ENCODE results near the gene HSP90AB1. TPM values are rescaled to one million over a fixed set of nuclear protein-coding genes. Genes with fewer than 3 reads are reported as not detected.

The HSP90AB1 gene
- 1,351 and 1,358 TPM in 2 replicates for total RNA-seq (2014; rRNA removed; shearing (Covaris generic))

DNA sequence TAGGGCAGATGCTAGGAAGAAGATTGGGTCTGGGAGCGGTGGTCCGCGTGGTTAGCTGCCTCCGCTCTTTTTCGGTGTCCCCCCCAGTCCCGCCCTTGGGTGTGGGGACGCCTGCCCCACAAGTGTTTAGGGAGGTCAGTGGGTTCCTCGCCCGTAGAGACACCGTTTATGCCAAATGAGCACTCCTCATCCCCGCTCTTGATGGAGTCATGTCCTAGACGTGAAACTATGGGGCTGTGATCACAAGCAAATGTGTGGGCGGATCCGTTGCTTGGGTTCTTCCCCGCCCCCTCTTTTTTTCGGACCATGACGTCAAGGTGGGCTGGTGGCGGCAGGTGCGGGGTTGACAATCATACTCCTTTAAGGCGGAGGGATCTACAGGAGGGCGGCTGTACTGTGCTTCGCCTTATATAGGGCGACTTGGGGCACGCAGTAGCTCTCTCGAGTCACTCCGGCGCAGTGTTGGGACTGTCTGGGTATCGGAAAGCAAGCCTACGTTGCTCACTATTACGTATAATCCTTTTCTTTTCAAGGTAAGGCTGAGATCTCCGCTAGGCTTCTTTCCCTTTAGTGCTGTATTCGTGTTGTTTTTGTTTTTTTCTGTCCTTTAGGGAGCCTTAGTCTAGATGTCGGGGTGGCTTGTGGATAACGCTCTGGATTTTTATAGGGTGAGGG is at the start of gene HSP90AB1:
Gene HSP90AB1, plus strand, starts transcription at position 439 of the 675 bp plus-strand sequence. CDS start 1,529 bp downstream, outside the sequence.
- H3K4me1 ChIP-seq: no peaks in the 10 kb centered on the region; the same call in none of the 2 replicates
- H3K4me3 ChIP-seq: peak within 1 kb of the TSS; percentile 93
- H3K27ac ChIP-seq: peak within 1 kb of the TSS; percentile 84
- no peaks in the 10 kb centered on the region for H3K9me3 ChIP-seq (replicated peaks)
- H3K27me3 ChIP-seq: no peaks in the 10 kb centered on the region
- H3K36me3 ChIP-seq: peaks cover 44% of the 10 kb centered on the region
- peak; percentile 95 to 97 for DNase-seq

DNA sequence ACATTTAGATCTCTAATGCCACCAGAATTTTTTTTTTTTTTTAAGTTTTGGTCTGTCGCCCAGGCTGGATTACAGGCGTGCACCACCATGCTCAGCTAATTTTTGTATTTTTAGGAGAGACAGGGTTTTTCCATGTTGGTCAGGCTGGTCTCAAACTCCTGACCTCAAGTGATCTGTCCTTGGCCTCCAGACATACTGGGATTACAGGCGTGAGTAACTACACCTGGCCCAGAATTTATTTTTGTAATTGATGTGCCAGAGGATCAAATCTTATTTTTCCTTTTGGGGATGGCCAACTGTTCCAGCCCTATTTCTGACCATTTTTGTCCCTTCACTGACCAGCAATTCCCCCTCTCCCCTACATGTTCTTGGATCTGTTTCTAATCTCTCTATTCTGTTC is 48.2 kb upstream of the HSP90AB1 start:
- Histone ChIP-seq H3K27me3 (no peaks in the 10 kb centered on the region), H3K36me3 (no peaks in the 10 kb centered on the region), H3K4me1 (peaks cover 46% of the 10 kb centered on the region), H3K9me3 (replicated peaks) (no peaks in the 10 kb centered on the region), H3K27ac (no peak overlapping the region), H3K4me3 (no peak overlapping the region)
- DNase-seq: no peak

DNA sequence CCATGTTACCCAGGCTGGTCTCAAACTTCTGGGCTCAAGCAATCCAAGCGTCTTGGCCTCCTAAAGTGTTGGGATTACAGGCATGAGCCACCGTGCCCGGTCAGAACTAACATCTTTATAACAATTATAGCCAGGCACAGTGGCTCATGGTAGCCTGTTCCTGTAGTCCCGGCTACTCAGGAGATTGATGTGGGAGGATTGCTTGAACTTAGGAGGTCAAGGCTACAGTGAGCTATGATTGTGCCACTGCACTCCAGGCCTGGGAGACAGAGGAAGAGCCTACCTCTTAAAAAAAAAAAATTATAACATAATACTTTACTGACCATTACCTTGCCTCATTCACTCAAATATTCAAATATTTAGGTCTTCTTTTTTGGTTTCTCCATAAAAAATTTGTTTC is 47.0 kb upstream of the HSP90AB1 start:
- H3K27ac ChIP-seq: peak overlapping the region; percentile 99
- H3K4me3 ChIP-seq: no peak overlapping the region
- DNase-seq: peak in 1 of 2 experiments; percentile 42
- H3K27me3 ChIP-seq: no peaks in the 10 kb centered on the region
- H3K9me3 ChIP-seq (replicated peaks): no peaks in the 10 kb centered on the region
- no peaks in the 10 kb centered on the region for H3K36me3 ChIP-seq
- peaks cover 54% of the 10 kb centered on the region for H3K4me1 ChIP-seq

DNA sequence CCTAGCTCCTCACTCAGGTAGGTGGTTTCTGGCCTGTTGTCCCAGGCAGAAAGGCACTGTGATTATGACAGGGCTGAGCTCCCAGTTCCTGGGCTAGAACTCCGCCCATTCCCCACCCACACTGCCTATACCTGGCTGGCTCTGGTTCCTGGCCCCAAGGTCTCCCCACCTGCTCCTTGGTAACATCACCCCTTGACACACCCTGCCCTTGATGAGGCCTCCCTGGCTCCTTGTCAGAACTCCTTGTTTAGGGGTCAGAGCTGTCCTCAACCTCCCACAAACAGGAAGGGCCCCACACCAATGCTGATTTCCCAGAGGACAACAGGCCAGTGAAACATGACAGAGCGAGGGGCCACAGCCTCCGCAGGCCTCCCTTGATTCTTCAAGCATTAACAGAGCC is 45.7 kb upstream of the HSP90AB1 start:
- Histone ChIP-seq H3K27me3 (no peaks in the 10 kb centered on the region), H3K4me3 (peak overlapping the region; percentile 11), H3K9me3 (replicated peaks) (no peaks in the 10 kb centered on the region), H3K27ac (peak overlapping the region; percentile 99), H3K36me3 (no peaks in the 10 kb centered on the region), H3K4me1 (peaks cover 54% of the 10 kb centered on the region)
- DNase-seq: peak; percentile 63 to 68

DNA sequence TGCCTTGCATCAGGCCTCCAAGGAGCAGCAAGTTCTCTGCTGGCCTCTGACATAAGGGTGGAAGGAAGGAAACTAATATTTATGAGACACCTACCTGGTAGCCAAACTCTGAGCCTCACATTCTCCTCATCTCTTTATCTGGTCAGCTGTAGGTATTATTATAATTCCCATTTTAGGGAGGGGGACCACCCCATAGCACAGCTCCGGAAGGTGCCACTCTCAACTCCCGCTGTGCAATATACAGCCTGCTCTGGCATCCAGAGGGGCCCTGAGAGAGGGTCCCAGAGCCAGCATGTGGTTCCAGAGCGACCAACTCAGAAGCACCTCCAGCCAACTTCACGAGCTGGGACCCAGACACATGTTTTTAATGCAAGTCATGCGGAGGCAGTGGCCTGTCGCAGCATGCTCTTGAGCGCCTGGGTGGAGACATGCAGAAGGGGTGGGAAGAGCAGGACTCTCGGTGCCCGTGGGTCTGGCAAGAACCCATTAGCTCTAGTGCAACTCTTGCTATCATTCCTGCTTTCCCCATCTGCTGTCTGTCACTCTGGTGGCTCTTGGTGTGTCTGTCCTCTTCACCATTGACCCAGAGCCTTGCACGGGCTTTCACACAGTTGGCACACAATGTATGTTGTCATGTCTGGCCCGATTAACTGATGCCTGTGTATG is 45.1 kb upstream of the HSP90AB1 start:
- Histone ChIP-seq H3K4me3 (peak overlapping the region; percentile 11), H3K27me3 (no peaks in the 10 kb centered on the region), H3K4me1 (peaks cover 57% of the 10 kb centered on the region), H3K9me3 (replicated peaks) (no peaks in the 10 kb centered on the region), H3K36me3 (no peaks in the 10 kb centered on the region), H3K27ac (peak overlapping the region; percentile 99)
- DNase-seq: peak; percentile 35 to 49

DNA sequence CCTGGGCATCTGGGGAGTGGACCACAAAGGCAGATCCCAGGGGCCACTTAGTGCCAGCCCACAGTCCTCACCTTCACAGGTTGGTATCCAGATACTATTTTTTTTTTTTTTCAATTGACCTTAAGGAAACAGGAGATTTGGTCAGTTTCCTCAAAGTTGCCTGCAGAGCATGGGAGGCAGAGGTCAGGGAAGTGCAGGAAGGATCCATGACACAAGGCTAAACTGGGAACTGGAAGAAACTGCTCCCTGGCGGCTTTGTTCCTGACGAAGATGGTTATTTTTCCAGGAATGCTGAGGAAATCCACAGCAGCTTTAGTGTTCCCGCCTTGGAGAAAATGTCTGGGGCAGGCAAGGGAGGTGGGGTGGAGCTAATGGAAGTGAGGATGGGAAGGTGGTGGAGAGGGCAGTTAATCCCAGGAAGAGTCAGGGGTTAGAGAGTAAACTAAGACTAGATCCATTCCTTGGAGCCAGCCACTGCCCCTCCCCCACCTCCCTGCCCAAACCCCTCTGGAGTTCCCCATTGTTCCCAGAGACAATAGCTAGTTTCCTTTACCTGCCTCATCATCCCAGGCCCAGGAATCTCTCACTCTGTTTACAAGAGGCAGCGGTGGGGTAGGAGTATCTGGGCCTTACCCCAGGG is 44.4 kb upstream of the HSP90AB1 start:
- H3K27ac ChIP-seq: peak overlapping the region; percentile 99
- no peaks in the 10 kb centered on the region for H3K9me3 ChIP-seq (replicated peaks)
- DNase-seq: no peak
- no peaks in the 10 kb centered on the region for H3K36me3 ChIP-seq
- H3K4me1 ChIP-seq: peaks cover 59% of the 10 kb centered on the region
- H3K4me3 ChIP-seq: no peak overlapping the region
- H3K27me3 ChIP-seq: no peaks in the 10 kb centered on the region

DNA sequence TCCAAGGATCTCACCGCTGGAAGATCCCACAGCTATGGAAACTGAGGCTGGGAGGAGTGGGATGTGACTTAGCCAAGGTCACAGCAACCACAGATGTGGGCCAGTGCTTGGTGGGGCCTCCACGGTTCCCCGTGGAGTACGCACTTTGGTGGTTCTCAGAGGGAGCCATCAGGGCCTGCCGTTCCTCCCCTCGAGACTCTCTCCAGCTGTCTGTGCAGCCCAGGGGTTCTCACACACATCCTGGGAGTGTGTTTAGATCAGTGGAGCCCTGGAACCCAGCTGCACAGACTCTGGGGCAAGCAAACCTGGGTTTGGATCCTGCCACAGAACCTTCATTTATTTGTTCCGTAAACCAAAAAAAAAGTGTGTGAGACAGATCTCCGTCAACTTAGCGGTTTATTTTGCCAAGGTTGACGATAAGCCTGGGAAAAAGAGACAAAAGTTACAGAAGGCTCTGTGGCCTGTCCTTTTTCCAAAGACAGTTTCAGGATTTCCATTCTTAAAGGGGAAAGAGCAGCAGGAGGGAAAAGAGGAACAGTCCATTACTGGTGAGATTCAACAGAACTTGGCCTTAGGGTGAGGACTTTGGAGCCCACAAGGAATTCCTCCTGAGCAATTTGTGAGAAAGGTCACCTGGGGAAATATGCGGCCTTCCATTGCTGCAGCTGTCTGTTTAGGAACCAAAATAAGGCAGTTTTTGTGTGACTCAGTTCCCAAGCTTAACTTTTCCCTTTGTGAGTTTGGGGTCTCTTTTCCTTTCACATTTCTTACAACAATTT is 43.7 kb upstream of the HSP90AB1 start:
- peaks cover 59% of the 10 kb centered on the region for H3K4me1 ChIP-seq
- peak overlapping the region; percentile 99 for H3K27ac ChIP-seq
- peak in 1 of 2 experiments; percentile 36 for DNase-seq
- no peaks in the 10 kb centered on the region for H3K36me3 ChIP-seq
- no peaks in the 10 kb centered on the region for H3K9me3 ChIP-seq (replicated peaks)
- no peak overlapping the region for H3K4me3 ChIP-seq
- no peaks in the 10 kb centered on the region for H3K27me3 ChIP-seq

DNA sequence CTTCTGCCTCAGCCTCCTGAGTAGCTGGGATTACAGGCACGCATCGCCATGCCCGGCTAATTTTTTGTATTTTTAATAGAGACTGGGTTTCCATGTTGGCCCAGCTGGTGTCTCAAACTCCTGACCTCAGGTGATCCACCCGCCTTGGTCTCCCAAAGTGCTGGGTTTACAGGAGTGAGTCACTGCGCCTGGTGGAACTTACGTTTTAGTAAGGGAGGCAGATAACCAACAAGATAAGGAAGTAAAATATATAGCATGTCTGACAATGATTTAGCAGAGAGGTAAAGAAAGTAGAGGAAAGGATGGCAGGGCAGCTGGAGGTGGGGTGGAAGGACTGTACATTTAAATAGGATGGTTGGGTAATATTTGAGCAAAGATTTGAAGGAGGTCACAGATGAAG is 42.9 kb upstream of the HSP90AB1 start:
- H3K4me1 ChIP-seq: peaks cover 56% of the 10 kb centered on the region
- no peaks in the 10 kb centered on the region for H3K9me3 ChIP-seq (replicated peaks)
- H3K27ac ChIP-seq: peak overlapping the region; percentile 99
- H3K36me3 ChIP-seq: no peaks in the 10 kb centered on the region
- DNase-seq: no peak
- H3K4me3 ChIP-seq: no peak overlapping the region
- H3K27me3 ChIP-seq: no peaks in the 10 kb centered on the region

DNA sequence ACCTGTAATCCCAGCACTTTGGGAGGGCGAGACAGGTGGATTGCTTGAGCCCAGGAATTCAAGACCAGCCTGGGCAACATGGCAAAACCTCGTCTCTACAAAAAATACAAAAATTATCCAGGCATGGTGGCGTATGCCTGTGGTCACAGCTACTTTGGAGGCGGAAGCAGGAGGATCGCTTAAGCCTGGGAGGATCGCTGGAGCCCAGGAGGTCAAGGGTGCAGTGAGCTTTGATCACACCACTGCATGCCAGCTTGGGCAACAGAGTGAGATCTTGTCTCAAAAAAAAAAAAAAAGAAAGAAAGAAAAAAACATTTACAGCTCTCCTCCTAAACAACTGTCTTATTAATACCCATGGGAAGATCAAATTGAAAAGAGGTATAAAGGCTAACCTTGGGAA is 38.9 kb upstream of the HSP90AB1 start:
- Histone ChIP-seq H3K4me3 (no peak overlapping the region), H3K9me3 (replicated peaks) (no peaks in the 10 kb centered on the region), H3K27ac (no peak overlapping the region), H3K36me3 (no peaks in the 10 kb centered on the region), H3K27me3 (no peaks in the 10 kb centered on the region), H3K4me1 (peaks cover 19% of the 10 kb centered on the region)
- no peak for DNase-seq

DNA sequence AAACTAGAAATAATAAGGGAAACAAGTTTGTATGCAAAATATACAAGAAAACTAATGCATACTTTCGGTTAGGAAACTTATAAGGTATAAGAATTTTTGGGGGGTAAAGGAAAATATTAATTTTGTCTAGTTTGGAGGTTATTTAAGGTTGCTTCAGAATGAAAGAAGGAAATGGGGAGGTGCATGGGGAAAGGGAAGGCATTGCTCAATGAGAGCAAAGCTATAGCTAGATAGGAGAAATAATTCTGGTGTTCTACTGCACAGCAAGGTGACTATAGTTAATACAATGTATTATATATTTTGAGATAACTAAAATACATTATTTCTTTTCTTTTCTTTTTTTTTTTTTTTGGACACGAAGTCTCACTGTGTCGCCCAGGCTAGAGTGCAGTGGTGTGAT is 35.6 kb upstream of the HSP90AB1 start:
- H3K27me3 ChIP-seq: no peaks in the 10 kb centered on the region
- H3K4me1 ChIP-seq: peaks cover 12% of the 10 kb centered on the region
- DNase-seq: no peak
- H3K4me3 ChIP-seq: no peak overlapping the region
- no peaks in the 10 kb centered on the region for H3K9me3 ChIP-seq (replicated peaks)
- H3K27ac ChIP-seq: no peak overlapping the region
- no peaks in the 10 kb centered on the region for H3K36me3 ChIP-seq

DNA sequence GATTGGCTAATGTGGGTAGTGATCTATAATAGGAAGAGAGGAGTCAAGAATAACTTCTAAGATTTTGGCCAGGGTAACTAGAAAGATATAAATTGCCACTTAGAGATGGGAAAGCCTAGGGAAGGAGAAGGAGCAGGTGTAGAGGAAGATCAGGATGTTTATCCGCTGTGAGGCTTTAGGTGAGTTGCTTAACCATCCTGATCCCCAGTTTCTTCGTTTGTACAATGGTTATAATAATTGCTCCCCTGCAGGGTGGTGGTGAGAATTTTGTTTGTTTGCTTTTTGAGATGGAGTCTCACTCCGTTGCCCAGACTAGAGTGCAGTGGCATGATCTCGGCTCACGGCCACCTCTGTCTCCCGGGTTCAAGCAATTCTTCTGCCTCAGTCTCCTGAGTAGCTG is 32.6 kb upstream of the HSP90AB1 start:
- H3K27ac ChIP-seq: no peak overlapping the region
- H3K4me3 ChIP-seq: no peak overlapping the region
- no peaks in the 10 kb centered on the region for H3K27me3 ChIP-seq
- no peaks in the 10 kb centered on the region; the same call in 1 of the 2 replicates for H3K36me3 ChIP-seq
- no peak for DNase-seq
- no peaks in the 10 kb centered on the region for H3K9me3 ChIP-seq (replicated peaks)
- H3K4me1 ChIP-seq: peaks cover 12% of the 10 kb centered on the region

DNA sequence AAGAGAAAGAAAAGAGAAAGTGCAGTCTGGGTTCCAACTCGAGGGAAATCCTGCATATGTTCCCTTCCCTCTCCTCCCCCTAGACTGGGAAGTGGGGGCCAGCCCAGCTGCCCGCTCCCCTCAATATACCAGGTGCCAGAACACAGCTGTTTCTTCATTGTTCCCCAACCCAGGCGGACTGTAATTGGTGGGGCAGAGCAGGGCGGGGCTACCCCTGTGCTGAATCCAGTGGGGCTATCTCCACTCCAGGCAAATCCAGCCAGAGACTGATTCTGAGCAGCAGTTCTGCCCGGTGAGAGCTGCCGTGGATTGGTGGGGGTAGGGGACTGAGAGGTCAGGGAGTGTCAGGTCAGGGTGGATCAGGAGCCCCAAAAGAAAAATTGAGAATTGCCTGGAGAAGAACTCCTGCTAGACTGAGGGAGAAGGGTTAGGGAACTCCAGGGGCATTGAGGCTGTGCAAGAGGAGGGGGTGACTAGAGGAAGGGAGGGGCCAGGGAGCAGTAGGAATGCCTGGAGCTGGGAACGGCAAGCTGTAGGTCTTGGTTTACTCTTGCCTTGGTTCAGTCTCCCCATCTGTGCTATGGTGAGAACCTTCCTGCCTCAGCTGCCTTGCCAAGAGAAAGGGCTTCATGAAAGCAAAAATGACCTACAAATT is 30.1 kb upstream of the HSP90AB1 start, which contains the start of gene MYMX:
Gene MYMX, plus strand, starts transcription at position 250 of the 655 bp plus-strand sequence. CDS start 546 bp downstream, outside the sequence.
- DNase-seq: peak; percentile 97 to 98
- H3K4me1 ChIP-seq: peaks cover 20% of the 10 kb centered on the region
- H3K27me3 ChIP-seq: no peaks in the 10 kb centered on the region
- peak within 1 kb of the TSS; percentile 65 for H3K4me3 ChIP-seq
- H3K36me3 ChIP-seq: no peaks in the 10 kb centered on the region; the same call in 1 of the 2 replicates
- no peaks in the 10 kb centered on the region for H3K9me3 ChIP-seq (replicated peaks)
- H3K27ac ChIP-seq: peak within 1 kb of the TSS; percentile 94

DNA sequence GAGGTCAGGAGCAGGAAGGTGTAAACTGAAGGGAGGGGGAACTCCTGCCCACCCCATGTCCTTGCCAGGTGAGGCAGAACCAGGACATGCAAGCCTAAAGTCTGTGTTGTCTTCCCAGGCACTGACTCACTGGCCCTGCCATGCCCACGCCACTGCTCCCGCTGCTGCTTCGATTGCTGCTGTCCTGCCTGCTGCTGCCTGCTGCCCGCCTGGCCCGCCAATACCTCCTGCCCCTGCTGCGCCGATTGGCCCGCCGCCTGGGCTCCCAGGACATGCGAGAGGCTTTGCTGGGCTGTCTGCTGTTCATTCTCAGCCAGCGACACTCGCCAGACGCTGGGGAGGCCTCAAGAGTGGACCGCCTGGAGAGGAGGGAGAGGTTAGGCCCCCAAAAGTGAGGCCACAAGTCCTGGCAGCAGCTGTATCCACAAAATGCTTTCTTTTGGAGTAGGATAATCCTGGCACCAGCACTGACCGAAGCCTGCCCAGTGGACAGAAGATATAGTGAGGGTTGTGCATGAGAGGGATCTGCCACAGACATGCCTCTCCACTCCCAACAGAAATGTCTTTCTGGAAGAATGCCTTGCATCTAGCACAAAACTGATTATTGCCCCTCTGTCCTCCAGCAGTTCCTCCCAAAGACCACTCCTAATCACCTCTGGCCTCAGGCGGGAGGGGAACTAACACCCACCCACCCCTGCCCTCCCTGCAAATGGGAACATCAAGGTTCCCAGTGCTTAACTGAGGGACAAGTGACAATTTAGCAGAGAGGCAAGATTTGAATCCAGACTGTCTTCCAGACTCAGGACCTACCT is 29.4 kb upstream of the HSP90AB1 start:
- H3K36me3 ChIP-seq: no peaks in the 10 kb centered on the region; the same call in 1 of the 2 replicates
- H3K4me1 ChIP-seq: peaks cover 24% of the 10 kb centered on the region
- DNase-seq: peak; percentile 66 to 74
- peak overlapping the region; percentile 65 for H3K4me3 ChIP-seq
- peak overlapping the region; percentile 94 for H3K27ac ChIP-seq
- H3K9me3 ChIP-seq (replicated peaks): no peaks in the 10 kb centered on the region
- no peaks in the 10 kb centered on the region for H3K27me3 ChIP-seq

All from SJCRH30 (cell line).